Skin of body (tissue), 2 donors: ENCODE measurements around the gene DUOX2. TPM values are rescaled to one million over a fixed set of nuclear protein-coding genes. Genes with fewer than 3 reads are reported as not detected.
"Not testable (repeated sequence)": the region's sequence is repeated elsewhere in the genome, so short reads cannot be mapped to it uniquely, and the experiment has no call there.

Source experiments
- DNase-seq: peaks from one replicate; lab custom pipeline; 2025; lab: John Stamatoyannopoulos, UW
- total RNA-seq: library from RNA; depleted of rRNA; stranded (reverse); fragments of >200 nt; gene quantifications from one replicate; pipeline ENCODE4 v1.2.3, GENCODE V29; 2014

The DUOX2 gene
- total RNA-seq, 1 donor from 2014 or later = 0.79 TPM

GRCh38 chr15:45102226-45102625 is 11.7 kb downstream of the DUOX2 start:
- no peak for DNase-seq

GRCh38 chr15:45101749-45102148 is 12.2 kb downstream of the DUOX2 start:
- DNase-seq = no peak

GRCh38 chr15:45100884-45101625 is 12.9 kb downstream of the DUOX2 start:
- DNase-seq = no peak

- no peak for DNase-seq
These were observed 14.3 kb downstream of the DUOX2 start for GRCh38 chr15:45099549-45100165.

GRCh38 chr15:45097466-45097865 is 16.5 kb downstream of the DUOX2 start:
- DNase-seq = no peak

GRCh38 chr15:45095661-45096060 is 18.3 kb downstream of the DUOX2 start:
- DNase-seq = no peak

- DNase-seq = no peak
These were observed 19.6 kb downstream of the DUOX2 start for GRCh38 chr15:45094358-45094730.

- no peak for DNase-seq
These were observed 20.2 kb downstream of the DUOX2 start for GRCh38 chr15:45093622-45094357.

- no peak for DNase-seq
These were observed 21.0 kb downstream of the DUOX2 start for GRCh38 chr15:45093013-45093412.

GRCh38 chr15:45091576-45091975 is 22.4 kb downstream of the DUOX2 start:
- no peak for DNase-seq

- no peak for DNase-seq
These were observed 22.8 kb downstream of the DUOX2 start for GRCh38 chr15:45091161-45091560.

- DNase-seq = no peak
These were observed 24.1 kb downstream of the DUOX2 start for GRCh38 chr15:45089712-45090373.

- no peak for DNase-seq
These were observed 24.9 kb downstream of the DUOX2 start for GRCh38 chr15:45088801-45089711.

- no peak for DNase-seq
These were observed 26.5 kb downstream of the DUOX2 start for GRCh38 chr15:45087513-45087912.

GRCh38 chr15:45084163-45084562 is 29.8 kb downstream of the DUOX2 start:
- DNase-seq = no peak

- DNase-seq = no peak
These were observed 30.7 kb downstream of the DUOX2 start for GRCh38 chr15:45083223-45083622.

- DNase-seq = not testable (repeated sequence)
These were observed 31.6 kb downstream of the DUOX2 start for GRCh38 chr15:45082412-45082811.

GRCh38 chr15:45080593-45080992 is 33.4 kb downstream of the DUOX2 start:
- not testable (repeated sequence) for DNase-seq

GRCh38 chr15:45079628-45080246 is 34.2 kb downstream of the DUOX2 start:
- not testable (repeated sequence) for DNase-seq

- not testable (repeated sequence) for DNase-seq
These were observed 34.8 kb downstream of the DUOX2 start for GRCh38 chr15:45079201-45079600.
